ENCODE data around the gene ZNF705A.
"Not testable (repeated sequence)": the region's sequence is repeated elsewhere in the genome, so short reads cannot be mapped to it uniquely, and the experiment has no call there.

Gene ZNF705A

DNA sequence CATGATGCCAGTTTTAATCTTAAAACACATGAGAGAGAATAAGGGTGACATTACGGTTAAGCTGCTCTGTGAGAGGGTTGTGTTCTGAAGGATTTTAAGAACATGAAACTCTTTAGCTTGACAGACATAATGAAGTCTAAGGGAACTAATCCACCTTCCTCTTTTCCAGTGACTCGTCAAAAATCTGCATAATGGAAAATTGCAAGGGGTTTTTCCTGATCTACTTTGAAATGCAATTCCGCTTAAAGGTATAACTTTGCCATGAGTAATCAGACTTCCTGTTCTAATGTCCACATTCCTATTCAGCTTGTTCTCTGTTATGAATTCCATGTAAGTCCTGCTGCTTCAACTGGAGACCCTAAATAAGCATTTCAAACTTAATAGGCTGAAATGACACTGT is at the start of gene ZNF705A:
Gene ZNF705A (plus strand): TSS at position 171 of the 400 bp plus-strand sequence. CDS start 15,611 bp downstream, outside the sequence.
- H3K9ac ChIP-seq (ENCODE audit: low read length): no peak within 1 kb of the TSS
- peaks cover 5% of the 10 kb centered on the region for H3K4me1 ChIP-seq (ENCODE audit: control insufficient read depth, insufficient read depth, low read length)
- H3K36me3 ChIP-seq (ENCODE audit: control insufficient read depth, insufficient read depth, low read length, severe bottlenecking): no peaks in the 10 kb centered on the region
- DNase-seq (ENCODE audit: low read depth): peak; percentile 66
- H3K4me3 ChIP-seq (ENCODE audit: low read length): no peak within 1 kb of the TSS
- no peaks in the 10 kb centered on the region for H3K9me3 ChIP-seq (ENCODE audit: control insufficient read depth, low read length)
- H3K27me3 ChIP-seq (replicated peaks; ENCODE audit: control insufficient read depth, insufficient read depth, low read length): no peaks in the 10 kb centered on the region

GRCh38 chr12:8108808-8109398 is 47.9 kb upstream of the ZNF705A start:
- H3K9me3 ChIP-seq (ENCODE audit: control insufficient read depth, low read length): peaks cover 7% of the 10 kb centered on the region
- H3K27me3 ChIP-seq (replicated peaks; ENCODE audit: control insufficient read depth, insufficient read depth, low read length): no peaks in the 10 kb centered on the region
- peak; percentile 92 for DNase-seq (ENCODE audit: low read depth)
- H3K9ac ChIP-seq (ENCODE audit: low read length): peak overlapping the region; percentile 59
- H3K36me3 ChIP-seq (ENCODE audit: control insufficient read depth, insufficient read depth, low read length, severe bottlenecking): no peaks in the 10 kb centered on the region
- no peak overlapping the region for H3K4me3 ChIP-seq (ENCODE audit: low read length)
- no peaks in the 10 kb centered on the region for H3K4me1 ChIP-seq (ENCODE audit: control insufficient read depth, insufficient read depth, low read length)

DNA sequence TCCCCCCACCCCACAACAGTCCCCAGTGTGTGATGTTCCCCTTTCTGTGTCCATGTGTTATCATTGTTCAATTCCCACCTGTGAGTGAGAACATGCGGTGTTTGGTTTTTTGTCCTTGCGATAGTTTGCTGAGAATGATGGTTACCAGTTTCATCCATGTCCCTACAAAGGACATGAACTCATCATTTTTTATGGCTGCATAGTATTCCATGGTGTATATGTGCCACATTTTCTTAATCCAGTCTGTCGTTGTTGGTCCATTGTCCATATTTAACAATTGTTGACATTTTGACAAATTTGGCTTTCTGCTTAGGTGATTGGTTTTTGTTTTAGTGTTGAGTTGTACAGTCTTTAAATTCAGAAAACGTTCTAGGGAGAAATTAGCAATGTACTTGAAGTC is 43.7 kb upstream of the ZNF705A start:
- DNase-seq (ENCODE audit: low read depth); H3K9ac ChIP-seq (ENCODE audit: low read length); H3K27me3 ChIP-seq (replicated peaks; ENCODE audit: control insufficient read depth, insufficient read depth, low read length); H3K9me3 ChIP-seq (ENCODE audit: control insufficient read depth, low read length); H3K36me3 ChIP-seq (ENCODE audit: control insufficient read depth, insufficient read depth, low read length, severe bottlenecking); H3K4me1 ChIP-seq (ENCODE audit: control insufficient read depth, insufficient read depth, low read length); H3K4me3 ChIP-seq (ENCODE audit: low read length): not testable (repeated sequence)

- no peaks in the 10 kb centered on the region for H3K4me1 ChIP-seq (ENCODE audit: control insufficient read depth, insufficient read depth, low read length)
- H3K9me3 ChIP-seq (ENCODE audit: control insufficient read depth, low read length): no peaks in the 10 kb centered on the region
- H3K27me3 ChIP-seq (replicated peaks; ENCODE audit: control insufficient read depth, insufficient read depth, low read length): no peaks in the 10 kb centered on the region
- no peak for DNase-seq (ENCODE audit: low read depth)
- no peak overlapping the region for H3K4me3 ChIP-seq (ENCODE audit: low read length)
- H3K36me3 ChIP-seq (ENCODE audit: control insufficient read depth, insufficient read depth, low read length, severe bottlenecking): no peaks in the 10 kb centered on the region
- no peak overlapping the region for H3K9ac ChIP-seq (ENCODE audit: low read length)
These were observed 36.6 kb upstream of the ZNF705A start for GRCh38 chr12:8120072-8120713.

GRCh38 chr12:8123124-8123912 is 33.5 kb upstream of the ZNF705A start, which contains the start of gene CLEC4A:
TSS of gene CLEC4A (plus strand) at chr12:8123617. CDS start at chr12:8123879, 262 bp downstream.
- no peaks in the 10 kb centered on the region for H3K9me3 ChIP-seq (ENCODE audit: control insufficient read depth, low read length)
- H3K9ac ChIP-seq (ENCODE audit: low read length): no peak within 1 kb of the TSS
- H3K36me3 ChIP-seq (ENCODE audit: control insufficient read depth, insufficient read depth, low read length, severe bottlenecking): no peaks in the 10 kb centered on the region
- H3K27me3 ChIP-seq (replicated peaks; ENCODE audit: control insufficient read depth, insufficient read depth, low read length): no peaks in the 10 kb centered on the region
- DNase-seq (ENCODE audit: low read depth): no peak
- H3K4me1 ChIP-seq (ENCODE audit: control insufficient read depth, insufficient read depth, low read length): no peaks in the 10 kb centered on the region
- H3K4me3 ChIP-seq (ENCODE audit: low read length): no peak within 1 kb of the TSS

GRCh38 chr12:8127138-8127537 is 29.7 kb upstream of the ZNF705A start:
- no peaks in the 10 kb centered on the region for H3K9me3 ChIP-seq (ENCODE audit: control insufficient read depth, low read length)
- no peaks in the 10 kb centered on the region for H3K4me1 ChIP-seq (ENCODE audit: control insufficient read depth, insufficient read depth, low read length)
- no peak overlapping the region for H3K9ac ChIP-seq (ENCODE audit: low read length)
- peaks cover 4% of the 10 kb centered on the region for H3K36me3 ChIP-seq (ENCODE audit: control insufficient read depth, insufficient read depth, low read length, severe bottlenecking)
- H3K27me3 ChIP-seq (replicated peaks; ENCODE audit: control insufficient read depth, insufficient read depth, low read length): no peaks in the 10 kb centered on the region
- DNase-seq (ENCODE audit: low read depth): no peak
- no peak overlapping the region for H3K4me3 ChIP-seq (ENCODE audit: low read length)

DNA sequence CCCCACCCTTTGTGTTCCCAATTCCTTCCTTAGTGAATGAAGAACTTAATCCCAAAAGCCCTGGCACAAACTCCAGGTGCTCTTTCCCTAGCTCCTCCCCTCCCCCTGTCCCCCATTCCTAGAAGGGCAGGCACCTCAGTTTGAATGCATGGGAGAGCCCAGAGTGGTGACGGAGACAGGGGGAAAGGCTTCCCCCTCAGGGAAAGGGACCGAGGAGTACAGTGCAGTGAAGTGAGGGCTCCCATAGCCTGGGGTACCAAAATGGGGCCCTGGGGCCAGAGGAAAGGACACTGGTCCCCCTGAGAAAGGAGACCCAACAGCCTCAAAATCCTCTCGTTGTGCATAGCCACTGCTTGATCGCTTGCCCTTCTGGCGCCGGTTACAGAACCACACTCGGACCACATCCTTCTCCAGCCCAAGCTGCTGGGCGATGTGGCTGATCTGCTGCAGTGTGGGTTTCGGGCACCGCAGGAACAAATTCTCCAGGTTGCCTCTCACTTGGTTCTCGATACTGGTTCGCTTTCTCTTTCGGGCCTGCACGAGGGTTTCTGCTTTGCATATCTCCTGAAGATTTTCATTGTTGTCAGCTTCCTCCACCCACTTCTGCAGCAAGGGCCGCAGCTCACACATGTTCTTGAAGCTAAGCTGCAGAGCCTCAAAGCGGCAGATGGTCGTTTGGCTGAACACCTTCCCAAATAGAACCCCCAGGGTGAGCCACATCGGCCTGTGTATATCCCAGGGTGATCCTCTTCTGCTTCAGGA is 23.0 kb upstream of the ZNF705A start:
- H3K9me3 ChIP-seq (ENCODE audit: control insufficient read depth, low read length); DNase-seq (ENCODE audit: low read depth): not testable (repeated sequence)

DNA sequence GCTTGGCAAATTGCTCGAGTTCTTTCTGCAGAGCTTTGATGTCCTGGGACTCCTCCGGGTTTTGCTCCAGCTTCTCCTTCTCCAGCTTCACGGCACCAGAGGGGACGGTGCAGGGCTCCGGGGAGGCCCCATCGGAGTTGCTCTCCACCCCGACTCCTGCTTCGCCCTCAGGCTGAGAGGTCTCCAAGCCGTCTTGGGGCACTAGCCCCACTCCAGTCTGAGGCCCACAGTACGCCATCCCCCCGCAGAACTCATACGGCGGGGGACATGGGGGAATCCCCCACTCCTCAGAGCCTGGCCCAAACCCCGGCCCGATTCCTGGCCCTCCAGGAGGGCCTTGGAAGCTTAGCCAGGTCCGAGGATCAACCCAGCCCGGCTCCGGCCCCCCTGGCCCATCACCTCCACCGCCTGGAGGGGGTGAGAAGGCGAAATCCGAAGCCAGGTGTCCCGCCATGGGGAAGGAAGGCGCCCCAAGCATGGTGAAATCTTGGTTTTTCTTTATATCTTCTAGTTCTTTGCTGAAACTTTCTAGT is 22.4 kb upstream of the ZNF705A start:
- not testable (repeated sequence) for H3K9me3 ChIP-seq (ENCODE audit: control insufficient read depth, low read length); DNase-seq (ENCODE audit: low read depth); H3K4me1 ChIP-seq (ENCODE audit: control insufficient read depth, insufficient read depth, low read length); H3K9ac ChIP-seq (ENCODE audit: low read length); H3K4me3 ChIP-seq (ENCODE audit: low read length); H3K27me3 ChIP-seq (replicated peaks; ENCODE audit: control insufficient read depth, insufficient read depth, low read length)
- H3K36me3 ChIP-seq (ENCODE audit: control insufficient read depth, insufficient read depth, low read length, severe bottlenecking): peaks cover 18% of the 10 kb centered on the region

More for the DNA sequence above, 23.0 kb upstream of the ZNF705A start:
- not testable (repeated sequence) for H3K27me3 ChIP-seq (replicated peaks; ENCODE audit: control insufficient read depth, insufficient read depth, low read length); H3K4me1 ChIP-seq (ENCODE audit: control insufficient read depth, insufficient read depth, low read length); H3K4me3 ChIP-seq (ENCODE audit: low read length); H3K9ac ChIP-seq (ENCODE audit: low read length)
- H3K36me3 ChIP-seq (ENCODE audit: control insufficient read depth, insufficient read depth, low read length, severe bottlenecking): peaks cover 18% of the 10 kb centered on the region

GRCh38 chr12:8141647-8142046 is 15.2 kb upstream of the ZNF705A start:
- not testable (repeated sequence) for DNase-seq (ENCODE audit: low read depth); H3K9ac ChIP-seq (ENCODE audit: low read length)

GRCh38 chr12:8143261-8143660 is 13.6 kb upstream of the ZNF705A start:
- DNase-seq (ENCODE audit: low read depth): no peak
- H3K4me3 ChIP-seq (ENCODE audit: low read length): no peak overlapping the region
- H3K36me3 ChIP-seq (ENCODE audit: control insufficient read depth, insufficient read depth, low read length, severe bottlenecking): peaks cover under 1% of the 10 kb centered on the region
- H3K27me3 ChIP-seq (replicated peaks; ENCODE audit: control insufficient read depth, insufficient read depth, low read length): no peaks in the 10 kb centered on the region
- H3K9ac ChIP-seq (ENCODE audit: low read length): no peak overlapping the region
- H3K9me3 ChIP-seq (ENCODE audit: control insufficient read depth, low read length): no peaks in the 10 kb centered on the region
- peaks cover 15% of the 10 kb centered on the region for H3K4me1 ChIP-seq (ENCODE audit: control insufficient read depth, insufficient read depth, low read length)

More at GRCh38 chr12:8141647-8142046, 15.2 kb upstream of the ZNF705A start:
- H3K27me3 ChIP-seq (replicated peaks; ENCODE audit: control insufficient read depth, insufficient read depth, low read length); H3K4me3 ChIP-seq (ENCODE audit: low read length); H3K9me3 ChIP-seq (ENCODE audit: control insufficient read depth, low read length): not testable (repeated sequence)
- H3K36me3 ChIP-seq (ENCODE audit: control insufficient read depth, insufficient read depth, low read length, severe bottlenecking): peaks cover 14% of the 10 kb centered on the region
- peaks cover 14% of the 10 kb centered on the region for H3K4me1 ChIP-seq (ENCODE audit: control insufficient read depth, insufficient read depth, low read length)

All from adipocyte (in vitro differentiated cells).